ENCODE data around the gene MAB21L3.

MAB21L3 gene

GRCh38 chr1:116089870-116090269 is 21.3 kb upstream of the MAB21L3 start:
- H3K27ac ChIP-seq (ENCODE audit: low read depth, low read length, severe bottlenecking), result no peak overlapping the region
- no peaks in the 10 kb centered on the region for H3K4me1 ChIP-seq (ENCODE audit: control insufficient read depth, insufficient read depth, low read length, poor library complexity, severe bottlenecking)
- no peaks in the 10 kb centered on the region for H3K36me3 ChIP-seq (ENCODE audit: control insufficient read depth, insufficient read depth, low read length)
- H3K4me3 ChIP-seq (ENCODE audit: extremely low read depth, insufficient read depth, low read length, poor library complexity, severe bottlenecking), result no peak overlapping the region
- WGBS, 2 experiments (ENCODE audit: insufficient coverage in 2 of 2), result no CpG with 5 or more reads among the region's 1 CpG
- peaks cover 5% of the 10 kb centered on the region for H3K9me3 ChIP-seq (ENCODE audit: control insufficient read depth, low read length)

- H3K4me1 ChIP-seq (ENCODE audit: control insufficient read depth, insufficient read depth, low read length, poor library complexity, severe bottlenecking), result no peaks in the 10 kb centered on the region
- no peak overlapping the region for H3K27ac ChIP-seq (ENCODE audit: low read depth, low read length, severe bottlenecking)
- H3K36me3 ChIP-seq (ENCODE audit: control insufficient read depth, insufficient read depth, low read length), result no peaks in the 10 kb centered on the region
- no CpG with 5 or more reads among the region's 1 CpG for WGBS, 2 experiments (ENCODE audit: insufficient coverage in 2 of 2)
- H3K4me3 ChIP-seq (ENCODE audit: extremely low read depth, insufficient read depth, low read length, poor library complexity, severe bottlenecking), result no peak overlapping the region
- H3K9me3 ChIP-seq (ENCODE audit: control insufficient read depth, low read length), result peaks cover 7% of the 10 kb centered on the region
Observed at GRCh38 chr1:116091083-116091482, 20.1 kb upstream of the MAB21L3 start.

- Histone ChIP-seq H3K27ac (ENCODE audit: low read depth, low read length, severe bottlenecking) (no peak overlapping the region), H3K36me3 (ENCODE audit: control insufficient read depth, insufficient read depth, low read length) (no peaks in the 10 kb centered on the region), H3K4me1 (ENCODE audit: control insufficient read depth, insufficient read depth, low read length, poor library complexity, severe bottlenecking) (no peaks in the 10 kb centered on the region), H3K9me3 (ENCODE audit: control insufficient read depth, low read length) (peaks cover 12% of the 10 kb centered on the region), H3K4me3 (ENCODE audit: extremely low read depth, insufficient read depth, low read length, poor library complexity, severe bottlenecking) (no peak overlapping the region)
- 50 to 61% methylated on average over 2 to 3 of the region's 3 CpGs for WGBS, 2 experiments (ENCODE audit: insufficient coverage in 2 of 2)
Observed at GRCh38 chr1:116092752-116093489, 18.3 kb upstream of the MAB21L3 start.

- no peaks in the 10 kb centered on the region for H3K36me3 ChIP-seq (ENCODE audit: control insufficient read depth, insufficient read depth, low read length)
- no peak overlapping the region for H3K27ac ChIP-seq (ENCODE audit: low read depth, low read length, severe bottlenecking)
- no peak overlapping the region for H3K4me3 ChIP-seq (ENCODE audit: extremely low read depth, insufficient read depth, low read length, poor library complexity, severe bottlenecking)
- H3K9me3 ChIP-seq (ENCODE audit: control insufficient read depth, low read length), result peaks cover 7% of the 10 kb centered on the region
- no peaks in the 10 kb centered on the region for H3K4me1 ChIP-seq (ENCODE audit: control insufficient read depth, insufficient read depth, low read length, poor library complexity, severe bottlenecking)
Observed at GRCh38 chr1:116095027-116095426, 16.2 kb upstream of the MAB21L3 start.

GRCh38 chr1:116096013-116096618 is 15.1 kb upstream of the MAB21L3 start:
- H3K36me3 ChIP-seq (ENCODE audit: control insufficient read depth, insufficient read depth, low read length), result no peaks in the 10 kb centered on the region
- H3K4me1 ChIP-seq (ENCODE audit: control insufficient read depth, insufficient read depth, low read length, poor library complexity, severe bottlenecking), result no peaks in the 10 kb centered on the region
- no peak overlapping the region for H3K27ac ChIP-seq (ENCODE audit: low read depth, low read length, severe bottlenecking)
- H3K9me3 ChIP-seq (ENCODE audit: control insufficient read depth, low read length), result peaks cover 7% of the 10 kb centered on the region
- no peak overlapping the region for H3K4me3 ChIP-seq (ENCODE audit: extremely low read depth, insufficient read depth, low read length, poor library complexity, severe bottlenecking)
- no CpG with 5 or more reads among the region's 1 CpG for WGBS, 2 experiments (ENCODE audit: insufficient coverage in 2 of 2)

GRCh38 chr1:116097626-116098025 is 13.6 kb upstream of the MAB21L3 start:
- H3K9me3 ChIP-seq (ENCODE audit: control insufficient read depth, low read length), result peaks cover 7% of the 10 kb centered on the region
- no peaks in the 10 kb centered on the region for H3K4me1 ChIP-seq (ENCODE audit: control insufficient read depth, insufficient read depth, low read length, poor library complexity, severe bottlenecking)
- no peaks in the 10 kb centered on the region for H3K36me3 ChIP-seq (ENCODE audit: control insufficient read depth, insufficient read depth, low read length)
- no CpG with 5 or more reads among the region's 1 CpG for WGBS, 2 experiments (ENCODE audit: insufficient coverage in 2 of 2)
- H3K27ac ChIP-seq (ENCODE audit: low read depth, low read length, severe bottlenecking), result no peak overlapping the region
- no peak overlapping the region for H3K4me3 ChIP-seq (ENCODE audit: extremely low read depth, insufficient read depth, low read length, poor library complexity, severe bottlenecking)

GRCh38 chr1:116099379-116099778 is 11.8 kb upstream of the MAB21L3 start:
- Histone ChIP-seq H3K4me3 (ENCODE audit: extremely low read depth, insufficient read depth, low read length, poor library complexity, severe bottlenecking) (no peak overlapping the region), H3K36me3 (ENCODE audit: control insufficient read depth, insufficient read depth, low read length) (no peaks in the 10 kb centered on the region), H3K9me3 (ENCODE audit: control insufficient read depth, low read length) (peaks cover 7% of the 10 kb centered on the region), H3K27ac (ENCODE audit: low read depth, low read length, severe bottlenecking) (no peak overlapping the region), H3K4me1 (ENCODE audit: control insufficient read depth, insufficient read depth, low read length, poor library complexity, severe bottlenecking) (no peaks in the 10 kb centered on the region)
- 91 to 100% methylated on average over 3 to 4 of the region's 4 CpGs for WGBS, 2 experiments (ENCODE audit: insufficient coverage in 2 of 2)

GRCh38 chr1:116099919-116100318 is 11.3 kb upstream of the MAB21L3 start:
- no peaks in the 10 kb centered on the region for H3K36me3 ChIP-seq (ENCODE audit: control insufficient read depth, insufficient read depth, low read length)
- no peak overlapping the region for H3K27ac ChIP-seq (ENCODE audit: low read depth, low read length, severe bottlenecking)
- WGBS, 2 experiments (ENCODE audit: insufficient coverage in 2 of 2), result 82 to 83% methylated on average over 1 of the region's 2 CpGs
- H3K4me1 ChIP-seq (ENCODE audit: control insufficient read depth, insufficient read depth, low read length, poor library complexity, severe bottlenecking), result no peaks in the 10 kb centered on the region
- H3K4me3 ChIP-seq (ENCODE audit: extremely low read depth, insufficient read depth, low read length, poor library complexity, severe bottlenecking), result no peak overlapping the region
- peaks cover 7% of the 10 kb centered on the region for H3K9me3 ChIP-seq (ENCODE audit: control insufficient read depth, low read length)

- Histone ChIP-seq H3K4me3 (ENCODE audit: extremely low read depth, insufficient read depth, low read length, poor library complexity, severe bottlenecking) (no peak overlapping the region), H3K4me1 (ENCODE audit: control insufficient read depth, insufficient read depth, low read length, poor library complexity, severe bottlenecking) (no peaks in the 10 kb centered on the region), H3K36me3 (ENCODE audit: control insufficient read depth, insufficient read depth, low read length) (no peaks in the 10 kb centered on the region), H3K27ac (ENCODE audit: low read depth, low read length, severe bottlenecking) (no peak overlapping the region), H3K9me3 (ENCODE audit: control insufficient read depth, low read length) (no peaks in the 10 kb centered on the region)
- WGBS, 2 experiments (ENCODE audit: insufficient coverage in 2 of 2), result 82 to 88% methylated on average over 3 of the region's 3 CpGs
Observed at GRCh38 chr1:116104667-116105066, 6.5 kb upstream of the MAB21L3 start.

- Histone ChIP-seq H3K9me3 (ENCODE audit: control insufficient read depth, low read length) (no peaks in the 10 kb centered on the region), H3K4me3 (ENCODE audit: extremely low read depth, insufficient read depth, low read length, poor library complexity, severe bottlenecking) (no peak overlapping the region), H3K27ac (ENCODE audit: low read depth, low read length, severe bottlenecking) (no peak overlapping the region), H3K4me1 (ENCODE audit: control insufficient read depth, insufficient read depth, low read length, poor library complexity, severe bottlenecking) (no peaks in the 10 kb centered on the region), H3K36me3 (ENCODE audit: control insufficient read depth, insufficient read depth, low read length) (no peaks in the 10 kb centered on the region)
- no CpG with 5 or more reads among the region's 2 CpGs for WGBS, 2 experiments (ENCODE audit: insufficient coverage in 2 of 2)
Observed at GRCh38 chr1:116105996-116106395, 5.2 kb upstream of the MAB21L3 start.

- H3K9me3 ChIP-seq (ENCODE audit: control insufficient read depth, low read length), result no peaks in the 10 kb centered on the region
- no peaks in the 10 kb centered on the region for H3K36me3 ChIP-seq (ENCODE audit: control insufficient read depth, insufficient read depth, low read length)
- no peak overlapping the region for H3K4me3 ChIP-seq (ENCODE audit: extremely low read depth, insufficient read depth, low read length, poor library complexity, severe bottlenecking)
- H3K4me1 ChIP-seq (ENCODE audit: control insufficient read depth, insufficient read depth, low read length, poor library complexity, severe bottlenecking), result no peaks in the 10 kb centered on the region
- H3K27ac ChIP-seq (ENCODE audit: low read depth, low read length, severe bottlenecking), result no peak overlapping the region
- WGBS, 2 experiments (ENCODE audit: insufficient coverage in 2 of 2), result 91 to 98% methylated on average over 3 to 4 of the region's 4 CpGs
Observed at GRCh38 chr1:116106646-116107045, 4.6 kb upstream of the MAB21L3 start.

Measured in mesodermal cell (in vitro differentiated cells).